ENCODE measurements around the gene TMEM86B.
A peak's percentile ranks its signal among the peaks of the same experiment; 100 is the strongest.

The TMEM86B gene

DNA sequence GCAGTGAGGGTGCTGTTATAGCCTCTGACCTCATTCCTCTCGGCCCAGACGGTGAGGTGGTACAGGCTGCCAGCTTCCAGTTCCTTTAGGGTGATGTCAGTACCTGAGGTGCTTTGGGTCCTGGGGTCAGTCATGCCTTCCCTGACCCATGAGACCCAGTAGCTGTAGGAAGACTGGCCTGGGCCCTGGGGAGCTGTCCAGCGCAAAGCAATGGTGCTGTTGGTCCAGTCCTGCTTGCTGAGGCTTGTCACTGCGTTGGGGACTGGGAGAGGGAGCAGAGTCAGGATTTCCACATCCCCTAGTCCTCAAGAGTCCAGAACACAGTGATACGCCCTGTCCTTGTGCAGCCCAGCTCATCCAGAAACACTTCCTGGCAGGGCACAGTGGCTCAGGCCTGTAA, 29.9 kb downstream of the TMEM86B start:
- Histone ChIP-seq H3K4me3 (ENCODE audit: low read depth, low read length) (no peak overlapping the region), H3K4me1 (ENCODE audit: control insufficient read depth, insufficient read depth, low read length) (no peaks in the 10 kb centered on the region), H3K36me3 (ENCODE audit: control insufficient read depth in 2 of 2, insufficient read depth in 1 of 2, low read length in 2 of 2) (no peaks in the 10 kb centered on the region), H3K27ac (ENCODE audit: extremely low read depth, low read depth, low read length) (no peak overlapping the region), H3K9me3 (ENCODE audit: control insufficient read depth, insufficient read depth, low read depth, low read length) (no peaks in the 10 kb centered on the region)
- no peak for TF ChIP-seq ZNF664 (tag by site-specific recombination; IDR thresholded peaks at IDR 0.05)
- TF ChIP-seq, protein P1, sequence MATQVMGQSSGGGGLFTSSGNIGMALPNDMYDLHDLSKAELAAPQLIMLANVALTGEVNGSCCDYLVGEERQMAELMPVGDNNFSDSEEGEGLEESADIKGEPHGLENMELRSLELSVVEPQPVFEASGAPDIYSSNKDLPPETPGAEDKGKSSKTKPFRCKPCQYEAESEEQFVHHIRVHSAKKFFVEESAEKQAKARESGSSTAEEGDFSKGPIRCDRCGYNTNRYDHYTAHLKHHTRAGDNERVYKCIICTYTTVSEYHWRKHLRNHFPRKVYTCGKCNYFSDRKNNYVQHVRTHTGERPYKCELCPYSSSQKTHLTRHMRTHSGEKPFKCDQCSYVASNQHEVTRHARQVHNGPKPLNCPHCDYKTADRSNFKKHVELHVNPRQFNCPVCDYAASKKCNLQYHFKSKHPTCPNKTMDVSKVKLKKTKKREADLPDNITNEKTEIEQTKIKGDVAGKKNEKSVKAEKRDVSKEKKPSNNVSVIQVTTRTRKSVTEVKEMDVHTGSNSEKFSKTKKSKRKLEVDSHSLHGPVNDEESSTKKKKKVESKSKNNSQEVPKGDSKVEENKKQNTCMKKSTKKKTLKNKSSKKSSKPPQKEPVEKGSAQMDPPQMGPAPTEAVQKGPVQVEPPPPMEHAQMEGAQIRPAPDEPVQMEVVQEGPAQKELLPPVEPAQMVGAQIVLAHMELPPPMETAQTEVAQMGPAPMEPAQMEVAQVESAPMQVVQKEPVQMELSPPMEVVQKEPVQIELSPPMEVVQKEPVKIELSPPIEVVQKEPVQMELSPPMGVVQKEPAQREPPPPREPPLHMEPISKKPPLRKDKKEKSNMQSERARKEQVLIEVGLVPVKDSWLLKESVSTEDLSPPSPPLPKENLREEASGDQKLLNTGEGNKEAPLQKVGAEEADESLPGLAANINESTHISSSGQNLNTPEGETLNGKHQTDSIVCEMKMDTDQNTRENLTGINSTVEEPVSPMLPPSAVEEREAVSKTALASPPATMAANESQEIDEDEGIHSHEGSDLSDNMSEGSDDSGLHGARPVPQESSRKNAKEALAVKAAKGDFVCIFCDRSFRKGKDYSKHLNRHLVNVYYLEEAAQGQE (tag by site-specific recombination; IDR thresholded peaks at IDR 0.05) = peak; percentile 93
- ChIA-PET POLR2A (interaction anchor here (0.8 to 1.0 kb wide), 2 partner anchors 8 to 209 kb away, joined by 3 to 4 read pairs; partner anchors contain the start of gene UBE2S), CTCF (interaction anchor here (2.6 kb wide), 1 partner anchor 58 kb away, joined by 12 read pairs; no protein-coding TSS in a partner anchor)

DNA sequence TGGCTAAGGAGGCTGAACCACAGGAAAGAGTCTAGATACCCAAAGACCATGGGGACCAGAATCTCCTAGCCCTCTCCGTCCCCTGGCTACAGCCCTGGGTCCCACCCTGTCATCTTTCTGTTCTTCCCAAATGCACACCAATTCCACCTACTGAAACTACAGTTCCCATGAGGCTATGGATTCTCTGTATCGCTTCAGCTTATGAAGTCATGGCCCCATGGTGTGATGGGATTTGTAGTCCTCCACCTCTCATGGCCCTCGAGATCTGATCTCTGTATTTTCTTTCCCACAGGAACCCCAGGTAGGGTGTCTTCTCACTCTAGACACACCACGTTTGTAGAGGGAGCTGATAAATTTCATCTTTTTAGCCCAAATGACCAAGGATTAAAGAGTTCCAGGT, 31.0 kb downstream of the TMEM86B start:
- Histone ChIP-seq H3K4me3 (ENCODE audit: low read depth, low read length) (no peak overlapping the region), H3K36me3 (ENCODE audit: control insufficient read depth in 2 of 2, insufficient read depth in 1 of 2, low read length in 2 of 2) (no peaks in the 10 kb centered on the region), H3K4me1 (ENCODE audit: control insufficient read depth, insufficient read depth, low read length) (no peaks in the 10 kb centered on the region), H3K9me3 (ENCODE audit: control insufficient read depth, insufficient read depth, low read depth, low read length) (no peaks in the 10 kb centered on the region), H3K27ac (ENCODE audit: extremely low read depth, low read depth, low read length) (no peak overlapping the region)
- ChIA-PET CTCF (interaction anchor here (0.6 to 2.6 kb wide), 3 partner anchors 32 to 225 kb away, joined by 3 to 12 read pairs (median 3); partner anchors contain the start of gene DNAAF3), POLR2A (interaction anchor here (0.6 kb wide), 1 partner anchor 69 kb away, joined by 3 read pairs; no protein-coding TSS in a partner anchor)
- TF ChIP-seq ZNF660 (tag by site-specific recombination; IDR thresholded peaks at IDR 0.05) (no peak), SP7 (tag by site-specific recombination; IDR thresholded peaks at IDR 0.05) (no peak), ZBTB21 (tag by site-specific recombination; IDR thresholded peaks at IDR 0.05) (0 out of 2 replicates have a peak, but pooled peaks have one; percentile 35), ZNF354C (tag by site-specific recombination; IDR thresholded peaks at IDR 0.05; ENCODE audit: borderline replicate concordance, low read depth) (no peak), ZNF341 (tag by site-specific recombination; IDR thresholded peaks at IDR 0.05; ENCODE audit: low read depth) (no peak), ZNF76 (tag by site-specific recombination; IDR thresholded peaks at IDR 0.05; ENCODE audit: borderline replicate concordance, low read depth) (peak; percentile 94), ZNF629 (tag by site-specific recombination; IDR thresholded peaks at IDR 0.05) (0 out of 2 replicates have a peak, but pooled peaks have one; percentile 16), ZNF521 (tag by site-specific recombination; IDR thresholded peaks at IDR 0.05) (no peak), ZNF571 (tag by site-specific recombination; IDR thresholded peaks at IDR 0.05) (no peak), TCF7L2 (IDR thresholded peaks at IDR 0.05; ENCODE audit: borderline replicate concordance, low read depth, low read length) (no peak)
- TF ChIP-seq, protein P2, sequence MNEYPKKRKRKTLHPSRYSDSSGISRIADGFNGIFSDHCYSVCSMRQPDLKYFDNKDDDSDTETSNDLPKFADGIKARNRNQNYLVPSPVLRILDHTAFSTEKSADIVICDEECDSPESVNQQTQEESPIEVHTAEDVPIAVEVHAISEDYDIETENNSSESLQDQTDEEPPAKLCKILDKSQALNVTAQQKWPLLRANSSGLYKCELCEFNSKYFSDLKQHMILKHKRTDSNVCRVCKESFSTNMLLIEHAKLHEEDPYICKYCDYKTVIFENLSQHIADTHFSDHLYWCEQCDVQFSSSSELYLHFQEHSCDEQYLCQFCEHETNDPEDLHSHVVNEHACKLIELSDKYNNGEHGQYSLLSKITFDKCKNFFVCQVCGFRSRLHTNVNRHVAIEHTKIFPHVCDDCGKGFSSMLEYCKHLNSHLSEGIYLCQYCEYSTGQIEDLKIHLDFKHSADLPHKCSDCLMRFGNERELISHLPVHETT (tag by site-specific recombination; IDR thresholded peaks at IDR 0.05) = no peak
- TF ChIP-seq, protein P3, sequence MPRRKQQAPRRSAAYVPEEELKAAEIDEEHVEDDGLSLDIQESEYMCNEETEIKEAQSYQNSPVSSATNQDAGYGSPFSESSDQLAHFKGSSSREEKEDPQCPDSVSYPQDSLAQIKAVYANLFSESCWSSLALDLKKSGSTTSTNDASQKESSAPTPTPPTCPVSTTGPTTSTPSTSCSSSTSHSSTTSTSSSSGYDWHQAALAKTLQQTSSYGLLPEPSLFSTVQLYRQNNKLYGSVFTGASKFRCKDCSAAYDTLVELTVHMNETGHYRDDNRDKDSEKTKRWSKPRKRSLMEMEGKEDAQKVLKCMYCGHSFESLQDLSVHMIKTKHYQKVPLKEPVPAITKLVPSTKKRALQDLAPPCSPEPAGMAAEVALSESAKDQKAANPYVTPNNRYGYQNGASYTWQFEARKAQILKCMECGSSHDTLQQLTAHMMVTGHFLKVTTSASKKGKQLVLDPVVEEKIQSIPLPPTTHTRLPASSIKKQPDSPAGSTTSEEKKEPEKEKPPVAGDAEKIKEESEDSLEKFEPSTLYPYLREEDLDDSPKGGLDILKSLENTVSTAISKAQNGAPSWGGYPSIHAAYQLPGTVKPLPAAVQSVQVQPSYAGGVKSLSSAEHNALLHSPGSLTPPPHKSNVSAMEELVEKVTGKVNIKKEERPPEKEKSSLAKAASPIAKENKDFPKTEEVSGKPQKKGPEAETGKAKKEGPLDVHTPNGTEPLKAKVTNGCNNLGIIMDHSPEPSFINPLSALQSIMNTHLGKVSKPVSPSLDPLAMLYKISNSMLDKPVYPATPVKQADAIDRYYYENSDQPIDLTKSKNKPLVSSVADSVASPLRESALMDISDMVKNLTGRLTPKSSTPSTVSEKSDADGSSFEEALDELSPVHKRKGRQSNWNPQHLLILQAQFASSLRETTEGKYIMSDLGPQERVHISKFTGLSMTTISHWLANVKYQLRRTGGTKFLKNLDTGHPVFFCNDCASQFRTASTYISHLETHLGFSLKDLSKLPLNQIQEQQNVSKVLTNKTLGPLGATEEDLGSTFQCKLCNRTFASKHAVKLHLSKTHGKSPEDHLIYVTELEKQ (tag by site-specific recombination; IDR thresholded peaks at IDR 0.05; ENCODE audit: borderline replicate concordance) = no peak
- TF ChIP-seq, protein P4, sequence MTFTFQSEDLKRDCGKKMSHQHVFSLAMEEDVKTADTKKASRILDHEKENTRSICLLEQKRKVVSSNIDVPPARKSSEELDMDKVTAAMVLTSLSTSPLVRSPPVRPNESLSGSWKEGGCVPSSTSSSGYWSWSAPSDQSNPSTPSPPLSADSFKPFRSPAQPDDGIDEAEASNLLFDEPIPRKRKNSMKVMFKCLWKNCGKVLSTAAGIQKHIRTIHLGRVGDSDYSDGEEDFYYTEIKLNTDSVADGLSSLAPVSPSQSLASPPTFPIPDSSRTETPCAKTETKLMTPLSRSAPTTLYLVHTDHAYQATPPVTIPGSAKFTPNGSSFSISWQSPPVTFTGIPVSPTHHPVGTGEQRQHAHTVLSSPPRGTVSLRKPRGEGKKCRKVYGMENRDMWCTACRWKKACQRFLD (tag by site-specific recombination; IDR thresholded peaks at IDR 0.05) = no peak
- TF ChIP-seq, protein P5, sequence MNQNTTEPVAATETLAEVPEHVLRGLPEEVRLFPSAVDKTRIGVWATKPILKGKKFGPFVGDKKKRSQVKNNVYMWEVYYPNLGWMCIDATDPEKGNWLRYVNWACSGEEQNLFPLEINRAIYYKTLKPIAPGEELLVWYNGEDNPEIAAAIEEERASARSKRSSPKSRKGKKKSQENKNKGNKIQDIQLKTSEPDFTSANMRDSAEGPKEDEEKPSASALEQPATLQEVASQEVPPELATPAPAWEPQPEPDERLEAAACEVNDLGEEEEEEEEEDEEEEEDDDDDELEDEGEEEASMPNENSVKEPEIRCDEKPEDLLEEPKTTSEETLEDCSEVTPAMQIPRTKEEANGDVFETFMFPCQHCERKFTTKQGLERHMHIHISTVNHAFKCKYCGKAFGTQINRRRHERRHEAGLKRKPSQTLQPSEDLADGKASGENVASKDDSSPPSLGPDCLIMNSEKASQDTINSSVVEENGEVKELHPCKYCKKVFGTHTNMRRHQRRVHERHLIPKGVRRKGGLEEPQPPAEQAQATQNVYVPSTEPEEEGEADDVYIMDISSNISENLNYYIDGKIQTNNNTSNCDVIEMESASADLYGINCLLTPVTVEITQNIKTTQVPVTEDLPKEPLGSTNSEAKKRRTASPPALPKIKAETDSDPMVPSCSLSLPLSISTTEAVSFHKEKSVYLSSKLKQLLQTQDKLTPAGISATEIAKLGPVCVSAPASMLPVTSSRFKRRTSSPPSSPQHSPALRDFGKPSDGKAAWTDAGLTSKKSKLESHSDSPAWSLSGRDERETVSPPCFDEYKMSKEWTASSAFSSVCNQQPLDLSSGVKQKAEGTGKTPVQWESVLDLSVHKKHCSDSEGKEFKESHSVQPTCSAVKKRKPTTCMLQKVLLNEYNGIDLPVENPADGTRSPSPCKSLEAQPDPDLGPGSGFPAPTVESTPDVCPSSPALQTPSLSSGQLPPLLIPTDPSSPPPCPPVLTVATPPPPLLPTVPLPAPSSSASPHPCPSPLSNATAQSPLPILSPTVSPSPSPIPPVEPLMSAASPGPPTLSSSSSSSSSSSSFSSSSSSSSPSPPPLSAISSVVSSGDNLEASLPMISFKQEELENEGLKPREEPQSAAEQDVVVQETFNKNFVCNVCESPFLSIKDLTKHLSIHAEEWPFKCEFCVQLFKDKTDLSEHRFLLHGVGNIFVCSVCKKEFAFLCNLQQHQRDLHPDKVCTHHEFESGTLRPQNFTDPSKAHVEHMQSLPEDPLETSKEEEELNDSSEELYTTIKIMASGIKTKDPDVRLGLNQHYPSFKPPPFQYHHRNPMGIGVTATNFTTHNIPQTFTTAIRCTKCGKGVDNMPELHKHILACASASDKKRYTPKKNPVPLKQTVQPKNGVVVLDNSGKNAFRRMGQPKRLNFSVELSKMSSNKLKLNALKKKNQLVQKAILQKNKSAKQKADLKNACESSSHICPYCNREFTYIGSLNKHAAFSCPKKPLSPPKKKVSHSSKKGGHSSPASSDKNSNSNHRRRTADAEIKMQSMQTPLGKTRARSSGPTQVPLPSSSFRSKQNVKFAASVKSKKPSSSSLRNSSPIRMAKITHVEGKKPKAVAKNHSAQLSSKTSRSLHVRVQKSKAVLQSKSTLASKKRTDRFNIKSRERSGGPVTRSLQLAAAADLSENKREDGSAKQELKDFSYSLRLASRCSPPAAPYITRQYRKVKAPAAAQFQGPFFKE (tag by site-specific recombination; IDR thresholded peaks at IDR 0.05; ENCODE audit: borderline replicate concordance) = no peak
